GM15510 (cell line): ENCODE measurements around the gene ARHGAP25.

Experiments used
- POLR2A ChIP-seq: IDR thresholded peaks from 3 replicates; pipeline ENCODE4 v1.6.1; 2011; ENCODE audit warnings: borderline replicate concordance; ENCODE audit not compliant: insufficient read length; ENCODE audit errors: extremely low read depth

The ARHGAP25 gene

GRCh38 chr2:68734688-68735525, at the start of gene ARHGAP25:
Gene ARHGAP25 (plus strand): TSS chr2:68734811. CDS start chr2:68735200, 389 bp downstream.
- peak; percentile 38 for TF ChIP-seq POLR2A

- no peak for TF ChIP-seq POLR2A
Measured at GRCh38 chr2:68686178-68686577, 48.4 kb upstream of the ARHGAP25 start.

GRCh38 chr2:68687018-68687417, 47.6 kb upstream of the ARHGAP25 start:
- TF ChIP-seq POLR2A = no peak

- TF ChIP-seq POLR2A = no peak
Measured at GRCh38 chr2:68689553-68690537, 44.8 kb upstream of the ARHGAP25 start.

- TF ChIP-seq POLR2A = no peak
Measured at GRCh38 chr2:68690851-68691250, 43.8 kb upstream of the ARHGAP25 start.

- no peak for TF ChIP-seq POLR2A
Measured at GRCh38 chr2:68692511-68692910, 42.1 kb upstream of the ARHGAP25 start.

GRCh38 chr2:68693951-68694350, 40.7 kb upstream of the ARHGAP25 start:
- no peak for TF ChIP-seq POLR2A

- no peak for TF ChIP-seq POLR2A
Measured at GRCh38 chr2:68695971-68696370, 38.6 kb upstream of the ARHGAP25 start.

- TF ChIP-seq POLR2A = no peak
Measured at GRCh38 chr2:68696554-68696953, 38.1 kb upstream of the ARHGAP25 start.

GRCh38 chr2:68698567-68699377, 35.8 kb upstream of the ARHGAP25 start:
- TF ChIP-seq POLR2A = no peak

- no peak for TF ChIP-seq POLR2A
Measured at GRCh38 chr2:68700560-68700959, 34.1 kb upstream of the ARHGAP25 start.

- TF ChIP-seq POLR2A = no peak
Measured at GRCh38 chr2:68706637-68707036, 28.0 kb upstream of the ARHGAP25 start.

- TF ChIP-seq POLR2A = no peak
Measured at GRCh38 chr2:68708629-68709028, 26.0 kb upstream of the ARHGAP25 start.

- no peak for TF ChIP-seq POLR2A
Measured at GRCh38 chr2:68709421-68709911, 25.1 kb upstream of the ARHGAP25 start.
